BE2C (cell line): Measurements from ENCODE around the gene TMEM161B.

Experiments
- DNase-seq: peaks from one replicate; pipeline ENCODE4 v3.0.0-alpha.2; 2020
- H3K27me3 ChIP-seq: fragments of 250-450 bp; sonication (Bioruptor Pico); 2 replicates; pipeline ENCODE4 v1.5.1; 2020; ENCODE audit warnings: mild to moderate bottlenecking
- H3K36me3 ChIP-seq: fragments of 250-450 bp; sonication (Bioruptor Pico); 2 replicates; pipeline ENCODE4 v1.5.1; 2020; ENCODE audit warnings: mild to moderate bottlenecking
- H3K4me1 ChIP-seq: fragments of 250-450 bp; sonication (Bioruptor Pico); 2 replicates; pipeline ENCODE4 v1.5.1; 2020
- H3K4me3 ChIP-seq: 2 replicates; pipeline ENCODE4 v1.5.1; 2011; ENCODE audit warnings: low read depth, low read length
- H3K9me3 ChIP-seq: fragments of 250-450 bp; sonication (Bioruptor Pico); 2 replicates; pipeline ENCODE4 v1.5.1; 2020
- CTCF ChIP-seq: IDR thresholded peaks from 2 replicates; pipeline ENCODE4 v1.5.1; 2012; ENCODE audit warnings: mild to moderate bottlenecking, low read depth, low read length

The TMEM161B gene

GRCh38 chr5:88235828-88236227 is 32.8 kb downstream of the TMEM161B start:
- no peak for TF ChIP-seq CTCF

GRCh38 chr5:88235346-88235745 is 33.3 kb downstream of the TMEM161B start:
- no peaks in the 10 kb centered on the region for H3K27me3 ChIP-seq
- DNase-seq = no peak
- H3K36me3 ChIP-seq = no peaks in the 10 kb centered on the region; the same call in 1 of the 2 replicates
- no peak for TF ChIP-seq CTCF
- no peaks in the 10 kb centered on the region for H3K9me3 ChIP-seq
- no peaks in the 10 kb centered on the region; the same call in 1 of the 2 replicates for H3K4me1 ChIP-seq
- H3K4me3 ChIP-seq = no peak overlapping the region

More at GRCh38 chr5:88235828-88236227, 32.8 kb downstream of the TMEM161B start:
- Histone ChIP-seq H3K4me3 (no peak overlapping the region), H3K27me3 (no peaks in the 10 kb centered on the region), H3K36me3 (no peaks in the 10 kb centered on the region; the same call in 1 of the 2 replicates), H3K9me3 (no peaks in the 10 kb centered on the region), H3K4me1 (no peaks in the 10 kb centered on the region; the same call in 1 of the 2 replicates)
- DNase-seq = no peak

- Histone ChIP-seq H3K36me3 (no peaks in the 10 kb centered on the region; the same call in 1 of the 2 replicates), H3K4me1 (no peaks in the 10 kb centered on the region), H3K27me3 (no peaks in the 10 kb centered on the region), H3K9me3 (no peaks in the 10 kb centered on the region), H3K4me3 (no peak overlapping the region)
- TF ChIP-seq CTCF = no peak
- no peak for DNase-seq
Measured at GRCh38 chr5:88230546-88231066, 38.0 kb downstream of the TMEM161B start.

GRCh38 chr5:88226881-88227450 is 41.7 kb downstream of the TMEM161B start:
- no peak for TF ChIP-seq CTCF
- no peaks in the 10 kb centered on the region for H3K27me3 ChIP-seq
- H3K36me3 ChIP-seq = no peaks in the 10 kb centered on the region; the same call in 1 of the 2 replicates

GRCh38 chr5:88214655-88215054 is 54.0 kb downstream of the TMEM161B start:
- Histone ChIP-seq H3K9me3 (no peaks in the 10 kb centered on the region), H3K36me3 (peaks cover 14% of the 10 kb centered on the region), H3K27me3 (no peaks in the 10 kb centered on the region), H3K4me1 (no peaks in the 10 kb centered on the region), H3K4me3 (no peak overlapping the region)
- DNase-seq = no peak
- TF ChIP-seq CTCF = no peak

More at GRCh38 chr5:88226881-88227450, 41.7 kb downstream of the TMEM161B start:
- H3K9me3 ChIP-seq = no peaks in the 10 kb centered on the region
- no peak for DNase-seq
- no peak overlapping the region for H3K4me3 ChIP-seq
- no peaks in the 10 kb centered on the region for H3K4me1 ChIP-seq

GRCh38 chr5:88207575-88207974 is 61.1 kb downstream of the TMEM161B start:
- H3K4me1 ChIP-seq = no peaks in the 10 kb centered on the region

More at GRCh38 chr5:88207575-88207974, 61.1 kb downstream of the TMEM161B start:
- no peaks in the 10 kb centered on the region for H3K9me3 ChIP-seq
- DNase-seq = no peak
- H3K4me3 ChIP-seq = no peak overlapping the region
- H3K27me3 ChIP-seq = no peaks in the 10 kb centered on the region
- no peaks in the 10 kb centered on the region for H3K36me3 ChIP-seq
- no peak for TF ChIP-seq CTCF
